DMS53 (cell line): ENCODE results near the gene INSYN2A.
A peak's percentile ranks its signal among the peaks of the same experiment; 100 is the strongest.

Experiments
- DNase-seq: peaks from one replicate; lab custom pipeline; 2025; lab: John Stamatoyannopoulos, UW

INSYN2A gene

DNA sequence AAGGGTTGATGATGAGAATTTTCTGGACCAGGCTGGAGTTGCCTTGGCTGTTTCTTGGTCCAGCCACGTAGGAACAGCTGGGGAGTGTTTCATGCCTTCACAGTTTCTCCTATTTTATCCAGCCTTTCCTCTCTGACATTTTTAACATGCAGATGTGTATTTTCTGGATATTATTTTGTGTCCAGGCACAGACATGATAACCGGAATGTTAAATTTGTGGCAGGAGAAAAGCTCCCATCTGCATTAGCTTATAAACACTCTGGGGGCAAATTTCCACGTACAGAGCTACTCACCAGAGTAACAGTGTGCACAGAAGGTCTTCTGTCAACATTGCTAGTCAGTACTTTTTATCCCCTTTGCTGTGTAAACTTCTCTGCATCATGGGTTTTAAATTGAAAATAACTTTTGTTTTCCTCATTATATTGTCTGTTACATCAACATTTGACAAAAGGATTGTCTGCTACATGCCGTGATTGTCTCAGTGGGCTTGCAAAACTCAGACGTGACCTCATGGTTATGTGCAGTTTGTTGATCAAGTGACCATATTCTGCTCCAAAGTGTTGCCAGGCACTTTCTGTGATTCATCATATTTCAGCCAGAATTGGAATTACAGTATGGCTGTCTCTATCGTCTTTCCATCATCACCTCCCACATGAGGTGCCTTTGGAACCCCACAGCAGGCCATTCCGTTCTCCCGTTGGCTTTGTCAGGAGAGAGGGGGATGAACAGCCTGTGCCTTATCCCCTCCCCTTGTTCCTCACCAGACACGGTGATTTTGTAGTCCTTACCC lies 41.4 kb downstream of the INSYN2A start:
- no peak for DNase-seq

DNA sequence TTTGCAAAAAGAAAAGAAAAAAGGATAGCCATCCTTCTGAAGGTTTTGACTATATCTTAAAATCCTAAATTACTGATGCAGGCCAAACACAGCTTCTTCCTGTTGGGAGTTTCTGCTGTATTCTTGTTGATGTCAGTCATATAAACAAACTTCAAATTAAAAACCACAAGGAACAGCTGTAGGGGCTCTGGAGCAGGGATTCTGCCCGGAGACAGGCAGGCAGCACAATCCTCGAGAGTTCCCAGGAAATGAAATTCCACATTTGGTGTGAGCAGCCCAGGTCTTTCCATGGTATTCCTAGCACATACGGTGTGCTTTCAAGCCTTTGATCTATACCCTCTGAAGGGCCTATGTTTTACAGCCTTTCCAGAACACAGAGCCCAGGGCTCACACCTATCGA lies 43.2 kb downstream of the INSYN2A start:
- no peak for DNase-seq

DNA sequence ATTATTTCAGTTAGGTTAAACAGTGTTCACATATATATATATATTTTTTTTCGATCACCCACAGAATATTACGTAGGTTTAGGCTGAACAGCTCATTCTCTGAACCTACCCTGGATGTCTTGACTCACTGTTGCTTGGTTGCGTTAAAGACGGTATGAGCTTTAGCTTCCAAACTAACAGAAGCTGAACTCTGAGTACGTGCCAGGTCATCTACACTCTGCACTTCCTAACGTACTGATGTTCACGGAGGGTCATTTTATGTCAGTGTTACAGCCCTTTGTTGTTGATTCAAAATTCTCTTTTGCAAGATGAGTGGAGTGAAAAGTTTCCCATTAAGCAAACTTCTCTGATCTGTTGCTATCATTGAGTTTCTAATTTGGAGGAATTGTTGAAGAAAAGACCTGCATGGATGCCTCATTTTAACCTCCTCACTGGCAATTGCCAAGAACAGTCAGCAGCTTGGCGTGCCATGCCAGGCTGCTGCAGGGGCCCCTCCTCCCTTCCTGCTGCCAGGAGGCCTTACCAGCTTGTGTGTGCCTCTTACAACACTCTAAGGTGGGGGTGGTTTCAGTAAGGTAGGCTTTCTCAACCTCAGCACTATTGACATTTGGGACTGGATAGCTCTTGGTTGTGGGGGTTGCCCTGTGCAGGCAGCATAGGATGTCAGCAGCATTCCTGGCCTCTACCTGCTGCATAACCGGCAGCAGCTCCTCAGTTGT lies 44.3 kb downstream of the INSYN2A start:
- no peak for DNase-seq

GRCh38 chr10:127151541-127151940 lies 44.9 kb downstream of the INSYN2A start:
- no peak for DNase-seq

DNA sequence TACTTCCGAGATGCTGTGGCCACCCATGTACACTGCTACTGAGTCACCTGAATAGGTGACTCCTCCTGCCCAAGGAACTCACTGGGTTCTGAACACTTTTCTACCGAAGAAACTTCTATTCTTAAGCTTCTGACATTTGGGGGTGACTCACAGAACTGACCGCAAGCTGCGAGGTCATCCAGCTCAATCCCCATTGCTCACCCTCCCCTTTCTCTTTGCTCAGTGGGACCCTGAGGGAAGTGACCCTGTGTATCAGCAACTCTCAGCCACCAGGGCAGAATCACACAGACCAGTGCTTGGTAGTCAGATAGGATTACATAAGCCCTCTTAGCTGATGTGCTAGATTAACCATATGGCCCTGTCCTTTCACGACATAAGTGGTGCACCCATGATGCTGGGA lies 46.3 kb downstream of the INSYN2A start:
- no peak for DNase-seq

GRCh38 chr10:127149501-127150081 lies 46.8 kb downstream of the INSYN2A start:
- DNase-seq, result no peak

- no peak for DNase-seq
Measured at GRCh38 chr10:127148933-127149220, 47.5 kb downstream of the INSYN2A start.

- DNase-seq, result peak; percentile 46
Measured at GRCh38 chr10:127148066-127148932, 48.1 kb downstream of the INSYN2A start.

DNA sequence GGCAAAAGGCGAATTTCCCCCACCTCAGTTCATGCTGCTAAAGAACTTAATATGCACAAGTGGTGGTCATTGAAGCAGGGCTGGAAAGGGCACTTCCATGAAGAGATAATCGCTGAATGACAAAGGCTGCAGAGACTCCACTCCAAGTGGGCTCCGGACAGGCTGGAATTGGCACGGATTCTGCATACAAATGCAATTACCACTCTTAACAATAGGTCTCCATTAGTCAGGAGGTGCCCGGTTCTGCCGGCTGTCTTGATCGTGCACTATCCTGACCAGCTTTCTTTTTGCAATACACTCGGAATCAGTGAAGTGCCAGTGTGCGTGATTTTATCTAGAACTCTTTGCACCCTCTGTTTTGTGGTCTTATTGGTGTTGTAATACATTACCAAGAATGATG lies 49.7 kb downstream of the INSYN2A start:
- no peak for DNase-seq
